Small intestine (tissue), 16 donors: ENCODE results near the gene FAM117A. TPM values are rescaled to one million over a fixed set of nuclear protein-coding genes. Genes with fewer than 3 reads are reported as not detected.

Experiments used
- DNase-seq, 2 donors: peaks; one replicate each; pipeline versions ENCODE4 v3.0.0 to v3.0.0-alpha.2; 2013
- FAIRE-seq: peaks from 2 replicates; lab custom pipeline; 2012; peaks lifted over from hg19 to GRCh38; lab: Jason Lieb, UNC
- H3K27ac ChIP-seq, 3 donors: one replicate each; pipeline ENCODE4 v1.5.1; 2013; ENCODE audit warnings: low read length in 2 of 3, mild to moderate bottlenecking in 2 of 3, control low read depth in 1 of 3, inconsistent platforms in 1 of 3, low read depth in 1 of 3, moderate library complexity in 1 of 3
- H3K27me3 ChIP-seq, 3 donors: one replicate each; pipeline ENCODE4 v1.6.1; 2013; ENCODE audit warnings: low read length in 3 of 3, inconsistent platforms in 1 of 3; ENCODE audit not compliant: control insufficient read depth in 3 of 3, insufficient read depth in 3 of 3
- H3K36me3 ChIP-seq, 3 donors: one replicate each; pipeline ENCODE4 v1.6.1; 2013; ENCODE audit warnings: low read length in 3 of 3, inconsistent platforms in 1 of 3, low read depth in 1 of 3, mild to moderate bottlenecking in 1 of 3, moderate library complexity in 1 of 3; ENCODE audit not compliant: control insufficient read depth in 3 of 3, insufficient read depth in 2 of 3
- H3K4me1 ChIP-seq, 3 donors: one replicate each; pipeline ENCODE4 v1.6.1; 2013; ENCODE audit warnings: low read length in 2 of 3, inconsistent platforms in 1 of 3, low read depth in 1 of 3, mild to moderate bottlenecking in 1 of 3, moderate library complexity in 1 of 3; ENCODE audit not compliant: control insufficient read depth in 3 of 3, insufficient read depth in 2 of 3
- H3K4me3 ChIP-seq, 3 donors: one replicate each; pipeline ENCODE4 v1.5.1; 2013; ENCODE audit warnings: low read length in 3 of 3, control low read depth in 1 of 3, inconsistent platforms in 1 of 3, low read depth in 1 of 3, mild to moderate bottlenecking in 1 of 3, moderate library complexity in 1 of 3
- H3K9me3 ChIP-seq, 2 donors: one replicate each; pipeline ENCODE4 v1.6.1; 2013; ENCODE audit warnings: low read depth in 1 of 2, low read length in 1 of 2; ENCODE audit not compliant: control insufficient read depth in 2 of 2, insufficient read depth in 1 of 2
- WGBS, 3 donors: extraction: QIAGEN DNeasy Blood & Tissue Kit; methylation state at CpG; one replicate each; pipeline ENCODE4 v1.1.7; 2013; 5-methylcytosine and 5-hydroxymethylcytosine counted together
- long read RNA-seq, 10 donors: transcript quantifications; one replicate each; lab custom pipeline, GENCODE V29; 2026
- polyA plus RNA-seq, 4 donors: library from polyadenylated mRNA; stranded (reverse) in 3 of 4; unstranded in 1 of 4; fragments of 200-250 nt in 3 of 4; fragments of 120-200 nt in 1 of 4; gene quantifications; one replicate each; pipeline versions ENCODE4 v1.2.1 to v1.2.3, GENCODE V29; 2013
- donor health status: healthy with polysubstance abuse.
- donor health status: control.
- donor health status: control.
- donor health status: Bipolar disorder and iron deficiency.
- donor health status: healthy.

The FAM117A gene, protein sequence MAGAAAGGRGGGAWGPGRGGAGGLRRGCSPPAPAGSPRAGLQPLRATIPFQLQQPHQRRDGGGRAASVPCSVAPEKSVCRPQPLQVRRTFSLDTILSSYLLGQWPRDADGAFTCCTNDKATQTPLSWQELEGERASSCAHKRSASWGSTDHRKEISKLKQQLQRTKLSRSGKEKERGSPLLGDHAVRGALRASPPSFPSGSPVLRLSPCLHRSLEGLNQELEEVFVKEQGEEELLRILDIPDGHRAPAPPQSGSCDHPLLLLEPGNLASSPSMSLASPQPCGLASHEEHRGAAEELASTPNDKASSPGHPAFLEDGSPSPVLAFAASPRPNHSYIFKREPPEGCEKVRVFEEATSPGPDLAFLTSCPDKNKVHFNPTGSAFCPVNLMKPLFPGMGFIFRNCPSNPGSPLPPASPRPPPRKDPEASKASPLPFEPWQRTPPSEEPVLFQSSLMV
- 1 to 10 TPM; 2.9 to 9.4 (median 7.2) TPM for polyA plus RNA-seq
- long read RNA-seq, donor 1, result 0 reads
- long read RNA-seq, donor 2, result 0 reads
- long read RNA-seq, donor 3, transcript FAM117A-201 (8 exons, 2,365 nt), result major isoform, 5 of 5 reads
- long read RNA-seq, donor 3, partial matches to known transcripts, result 0 of 5 reads
- long read RNA-seq, donor 3, other reads (novel, unspliced or antisense), result 0 of 5 reads
- long read RNA-seq, donor 4, result 0 reads
- long read RNA-seq, donor 5, result 0 reads
- long read RNA-seq, donor 6, transcript FAM117A-201 (8 exons, 2,365 nt), result major isoform, 5 of 5 reads
- long read RNA-seq, donor 6, partial matches to known transcripts, result 0 of 5 reads
- long read RNA-seq, donor 6, other reads (novel, unspliced or antisense), result 0 of 5 reads
- long read RNA-seq, donor 7, transcript FAM117A-201 (8 exons, 2,365 nt), result major isoform, 8 of 8 reads
- long read RNA-seq, donor 7, partial matches to known transcripts, result 0 of 8 reads
- long read RNA-seq, donor 7, other reads (novel, unspliced or antisense), result 0 of 8 reads
- long read RNA-seq, donor 8, partial matches to known transcripts, result 0 of 1 reads
- long read RNA-seq, donor 8, other reads (novel, unspliced or antisense), result 0 of 1 reads
- long read RNA-seq, donor 9, result 0 reads
- long read RNA-seq, donor 10, transcript FAM117A-201 (8 exons, 2,365 nt), result major isoform, 6 of 6 reads
- long read RNA-seq, donor 10, partial matches to known transcripts, result 0 of 6 reads
- long read RNA-seq, donor 10, other reads (novel, unspliced or antisense), result 0 of 6 reads

DNA sequence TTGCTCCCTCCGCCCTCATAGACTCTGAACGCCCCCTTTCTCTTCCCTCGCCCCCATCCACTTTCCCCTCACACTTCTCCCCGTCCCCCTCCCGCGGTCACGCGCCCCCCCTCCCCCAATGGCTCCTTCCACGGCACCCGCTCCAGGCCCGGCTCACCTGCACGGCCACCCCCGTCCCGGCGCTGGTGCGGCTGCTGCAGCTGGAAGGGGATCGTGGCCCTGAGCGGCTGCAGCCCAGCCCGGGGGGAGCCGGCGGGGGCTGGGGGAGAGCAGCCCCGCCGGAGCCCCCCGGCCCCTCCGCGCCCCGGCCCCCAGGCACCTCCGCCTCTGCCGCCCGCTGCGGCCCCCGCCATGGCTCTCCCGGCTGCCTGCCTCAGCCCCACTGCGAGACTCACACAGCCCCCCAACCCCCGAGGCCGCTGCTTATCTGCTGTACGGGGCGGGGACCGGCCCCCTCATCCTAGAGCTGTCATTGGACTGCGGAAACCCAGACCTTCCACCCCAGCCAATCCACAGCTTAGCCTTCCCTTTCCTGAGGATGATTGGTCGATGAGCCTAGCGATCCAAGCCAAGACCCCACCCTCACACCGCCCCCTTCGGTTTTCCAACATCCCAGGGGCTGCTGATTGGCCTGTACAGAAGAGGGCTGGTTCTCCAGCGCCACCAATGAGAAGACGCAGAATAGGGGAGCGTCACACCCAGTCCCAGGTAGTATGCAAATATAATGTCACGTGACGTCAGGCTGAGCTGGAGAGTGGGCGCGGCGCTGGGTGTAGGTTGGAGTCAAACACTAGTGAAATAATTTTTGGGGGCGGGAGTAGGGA lies at the start of gene FAM117A:
Gene FAM117A (minus strand): TSS at position 397 of the 824 bp plus-strand sequence. CDS start 44 bp downstream, at position 353.
- Histone ChIP-seq H3K4me3 (peak within 1 kb of the TSS; percentile 61 to 95 (median 89)), H3K4me1 (peaks cover 0 to 13% (median 9%) of the 10 kb centered on the region in 3 donors), H3K36me3 (no peaks in the 10 kb centered on the region), H3K27me3 (peaks cover 0 to 8% (median 0%) of the 10 kb centered on the region in 3 donors), H3K9me3 (no peaks in the 10 kb centered on the region), H3K27ac (peak within 1 kb of the TSS in 1 of 3 donors; percentile 12)
- WGBS, 3 donors, result 0 to 1% (median 1%) methylated on average over 23 to 53 of the region's 53 CpGs
- DNase-seq, result peak; percentile 98 to 100
- FAIRE-seq, result peak; percentile 23

DNA sequence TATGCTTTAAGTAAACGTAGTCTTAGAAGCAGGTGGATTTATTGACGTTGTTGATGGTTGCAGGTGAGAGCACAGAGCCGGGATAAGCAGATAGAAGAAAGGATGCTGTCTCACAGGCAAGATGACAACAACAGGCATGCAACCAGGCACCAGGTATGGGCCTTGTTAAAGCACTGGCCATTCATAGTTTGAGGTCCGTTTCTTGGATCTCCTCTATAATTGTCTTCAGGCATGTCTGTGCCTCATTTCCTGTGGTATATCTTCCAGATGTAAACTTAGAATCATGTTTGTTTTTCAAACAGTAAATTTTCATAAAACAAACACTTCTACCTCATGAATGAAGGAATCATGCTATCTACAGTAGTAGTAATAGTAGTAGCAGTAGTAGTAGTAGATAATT lies 45.1 kb upstream of the FAM117A start:
- no peak for FAIRE-seq
- DNase-seq, result no peak
- peaks cover 4 to 36% (median 20%) of the 10 kb centered on the region in 3 donors for H3K36me3 ChIP-seq
- 59 to 70% (median 69%) methylated on average over 4 of the region's 4 CpGs for WGBS, 3 donors
- no peak overlapping the region for H3K27ac ChIP-seq
- no peaks in the 10 kb centered on the region for H3K9me3 ChIP-seq
- H3K27me3 ChIP-seq, result no peaks in the 10 kb centered on the region
- no peak overlapping the region for H3K4me3 ChIP-seq
- H3K4me1 ChIP-seq, result no peaks in the 10 kb centered on the region

DNA sequence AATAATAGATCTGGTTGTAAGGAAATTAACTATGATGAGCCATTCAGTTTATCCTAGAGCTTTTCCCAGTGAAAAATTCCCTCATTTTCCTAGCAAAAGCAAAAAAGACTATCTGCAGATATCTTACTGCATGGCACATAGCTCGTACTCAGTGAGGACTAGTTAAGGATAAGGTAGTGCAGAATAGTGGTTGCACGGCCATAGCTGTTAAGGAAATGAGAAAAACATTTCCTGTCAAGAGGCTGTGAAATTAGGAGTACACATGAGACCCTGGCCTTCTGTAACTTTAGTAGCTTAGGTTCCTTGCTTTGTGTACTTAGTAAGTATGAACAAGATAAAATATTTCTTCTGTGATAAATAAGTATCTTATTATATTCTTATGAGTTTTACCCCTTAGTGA lies 34.8 kb upstream of the FAM117A start:
- H3K36me3 ChIP-seq, result peaks cover 6 to 39% (median 23%) of the 10 kb centered on the region in 3 donors
- H3K4me1 ChIP-seq, result no peaks in the 10 kb centered on the region
- H3K4me3 ChIP-seq, result no peak overlapping the region
- H3K9me3 ChIP-seq, result no peaks in the 10 kb centered on the region
- no peak for DNase-seq
- WGBS, 3 donors, result 80 to 91% (median 82%) methylated on average over 2 of the region's 2 CpGs
- H3K27ac ChIP-seq, result no peak overlapping the region
- no peak for FAIRE-seq
- no peaks in the 10 kb centered on the region for H3K27me3 ChIP-seq

DNA sequence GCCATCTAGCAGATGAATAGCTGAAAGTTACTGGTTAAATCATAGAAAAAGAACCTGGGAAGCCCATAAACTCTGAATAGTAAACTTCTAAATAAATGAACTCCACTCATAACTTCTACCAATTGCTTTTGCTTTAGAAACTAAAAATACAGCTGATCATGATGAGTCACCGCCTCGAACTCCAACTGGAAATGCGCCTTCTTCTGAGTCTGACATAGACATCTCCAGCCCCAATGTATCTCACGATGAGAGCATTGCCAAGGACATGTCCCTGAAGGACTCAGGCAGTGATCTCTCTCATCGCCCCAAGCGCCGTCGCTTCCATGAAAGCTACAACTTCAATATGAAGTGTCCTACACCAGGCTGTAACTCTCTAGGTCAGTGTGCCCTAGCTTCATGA lies 34.3 kb upstream of the FAM117A start:
- no peak for FAIRE-seq
- Histone ChIP-seq H3K4me1 (no peaks in the 10 kb centered on the region), H3K9me3 (no peaks in the 10 kb centered on the region), H3K4me3 (no peak overlapping the region), H3K36me3 (peaks cover 6 to 44% (median 26%) of the 10 kb centered on the region in 3 donors), H3K27ac (no peak overlapping the region), H3K27me3 (no peaks in the 10 kb centered on the region)
- DNase-seq, result no peak
- 84 to 91% (median 89%) methylated on average over 8 of the region's 8 CpGs for WGBS, 3 donors

DNA sequence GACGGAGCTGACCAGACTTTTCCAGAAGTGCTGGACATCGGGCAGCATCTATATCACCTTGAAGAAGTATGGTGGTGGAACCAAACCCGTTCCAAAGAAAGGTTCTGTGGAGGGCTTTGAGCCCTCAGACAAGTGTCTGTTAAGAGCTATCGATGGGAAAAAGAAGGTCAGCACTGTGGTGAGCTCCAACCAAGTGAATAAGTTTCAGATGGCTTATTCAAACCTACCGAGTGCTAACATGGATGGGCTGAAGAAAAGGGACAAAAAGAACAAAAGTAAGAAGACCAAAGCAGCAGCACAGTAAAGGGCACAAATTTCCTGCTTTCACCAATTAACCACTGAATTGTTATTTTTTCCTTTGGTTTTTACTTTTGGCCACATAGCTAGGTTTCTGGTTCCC lies 31.4 kb upstream of the FAM117A start:
- FAIRE-seq (no peak), DNase-seq (no peak)
- 73 to 86% (median 77%) methylated on average over 5 of the region's 5 CpGs for WGBS, 3 donors
- no peak overlapping the region for H3K27ac ChIP-seq
- H3K9me3 ChIP-seq, result no peaks in the 10 kb centered on the region
- peaks cover 6 to 34% (median 30%) of the 10 kb centered on the region in 3 donors for H3K36me3 ChIP-seq
- no peak overlapping the region for H3K4me3 ChIP-seq
- H3K4me1 ChIP-seq, result peaks cover 0 to 2% (median 0%) of the 10 kb centered on the region in 3 donors
- no peaks in the 10 kb centered on the region for H3K27me3 ChIP-seq

DNA sequence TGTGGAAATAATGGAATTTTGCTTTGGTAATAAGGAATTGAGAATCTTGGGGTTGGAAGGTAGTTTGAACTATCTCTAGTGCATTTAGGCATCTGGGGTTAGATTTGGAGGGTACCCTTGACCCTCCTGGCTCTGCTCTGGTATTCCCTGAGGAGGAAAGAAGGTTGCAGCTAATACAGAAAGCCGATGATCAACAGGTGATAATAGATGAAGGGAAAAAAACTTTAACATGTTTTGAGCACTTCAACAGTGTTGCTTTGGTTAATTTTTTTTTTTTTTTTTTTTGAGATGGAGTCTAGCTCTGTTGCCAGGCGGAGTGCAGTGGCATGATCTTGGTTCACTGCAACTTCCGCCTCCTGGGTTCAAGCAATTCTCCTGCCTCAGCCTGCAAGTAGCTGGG lies 29.4 kb upstream of the FAM117A start:
- 93 to 95% (median 94%) methylated on average over 3 of the region's 3 CpGs for WGBS, 3 donors
- no peak for FAIRE-seq
- H3K36me3 ChIP-seq, result peaks cover 5 to 28% (median 22%) of the 10 kb centered on the region in 3 donors

DNA sequence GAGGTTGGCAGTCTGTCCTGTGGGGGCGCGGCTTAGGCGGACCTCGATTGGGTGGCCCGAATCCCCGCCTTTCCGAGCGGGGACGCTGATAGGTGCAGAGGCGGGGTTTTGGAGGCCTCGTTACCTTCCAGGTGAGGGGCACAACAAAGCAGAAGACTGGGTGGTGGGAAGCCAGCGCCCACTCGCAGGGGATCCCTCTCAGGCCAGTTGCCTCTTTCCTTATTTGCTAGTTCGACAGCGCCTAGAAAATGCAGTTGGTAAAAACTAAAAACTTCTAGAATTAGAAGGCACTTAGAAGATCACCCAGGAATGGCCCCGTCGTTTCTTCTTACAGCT lies 25.3 kb upstream of the FAM117A start:
- peak overlapping the region in 1 of 3 donors; percentile 96 for H3K27ac ChIP-seq
- peaks cover 0 to 13% (median 13%) of the 10 kb centered on the region in 3 donors for H3K36me3 ChIP-seq
- peaks cover 0 to 18% (median 12%) of the 10 kb centered on the region in 3 donors for H3K4me1 ChIP-seq
- DNase-seq (no peak), FAIRE-seq (no peak)
- H3K27me3 ChIP-seq, result no peaks in the 10 kb centered on the region
- WGBS, 3 donors, result 2 to 5% (median 4%) methylated on average over 17 of the region's 17 CpGs
- H3K9me3 ChIP-seq, result no peaks in the 10 kb centered on the region
- H3K4me3 ChIP-seq, result peak overlapping the region in 2 of 3 donors; percentile 57 to 92

More for the DNA sequence above, 29.4 kb upstream of the FAM117A start:
- H3K9me3 ChIP-seq, result no peaks in the 10 kb centered on the region
- no peak overlapping the region for H3K27ac ChIP-seq
- peaks cover 0 to 12% (median 7%) of the 10 kb centered on the region in 3 donors for H3K4me1 ChIP-seq
- no peak for DNase-seq
- no peak overlapping the region for H3K4me3 ChIP-seq
- no peaks in the 10 kb centered on the region for H3K27me3 ChIP-seq
